ENCODE data around the gene EIF4G2. TPM values are rescaled to one million over a fixed set of nuclear protein-coding genes. Genes with fewer than 3 reads are reported as not detected.

Gene EIF4G2
- total and polyA plus RNA-seq, 2 experiments from 2014 or later: 384 to 584 TPM

DNA sequence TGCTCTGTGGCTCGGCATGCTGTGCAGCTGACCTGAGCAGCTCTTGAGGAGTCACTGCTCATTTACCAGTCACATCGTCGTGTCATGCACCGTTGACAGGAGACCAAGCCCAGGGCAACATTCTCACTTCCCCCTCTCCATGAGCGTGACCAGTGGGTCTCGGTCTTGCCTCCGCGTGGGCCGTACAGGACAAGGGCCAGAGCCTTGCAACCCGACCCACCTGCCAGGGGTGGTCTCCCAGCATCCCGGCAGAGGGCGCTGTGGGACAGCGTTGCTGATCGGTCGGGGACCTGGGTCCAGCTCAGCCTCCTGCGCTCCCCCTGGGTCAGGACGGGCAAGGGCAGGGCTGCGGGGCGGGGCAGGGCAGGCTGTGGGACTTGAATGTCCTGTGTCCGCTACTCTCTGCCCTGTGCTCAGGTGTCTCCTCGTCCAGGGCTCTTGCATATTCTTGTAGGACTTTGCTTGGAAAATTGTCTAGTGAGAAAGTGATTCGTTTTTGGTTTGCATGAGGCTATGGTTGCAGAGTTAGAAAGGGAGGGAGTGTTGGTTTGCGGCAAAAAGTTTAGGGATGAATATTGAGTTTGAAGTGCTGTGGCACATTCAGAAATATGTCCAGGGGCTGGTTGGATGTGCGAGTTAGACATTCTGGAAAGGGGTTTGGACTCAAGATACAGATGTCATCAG is 16.2 kb downstream of the EIF4G2 start:
- TF ChIP-seq, protein P1, sequence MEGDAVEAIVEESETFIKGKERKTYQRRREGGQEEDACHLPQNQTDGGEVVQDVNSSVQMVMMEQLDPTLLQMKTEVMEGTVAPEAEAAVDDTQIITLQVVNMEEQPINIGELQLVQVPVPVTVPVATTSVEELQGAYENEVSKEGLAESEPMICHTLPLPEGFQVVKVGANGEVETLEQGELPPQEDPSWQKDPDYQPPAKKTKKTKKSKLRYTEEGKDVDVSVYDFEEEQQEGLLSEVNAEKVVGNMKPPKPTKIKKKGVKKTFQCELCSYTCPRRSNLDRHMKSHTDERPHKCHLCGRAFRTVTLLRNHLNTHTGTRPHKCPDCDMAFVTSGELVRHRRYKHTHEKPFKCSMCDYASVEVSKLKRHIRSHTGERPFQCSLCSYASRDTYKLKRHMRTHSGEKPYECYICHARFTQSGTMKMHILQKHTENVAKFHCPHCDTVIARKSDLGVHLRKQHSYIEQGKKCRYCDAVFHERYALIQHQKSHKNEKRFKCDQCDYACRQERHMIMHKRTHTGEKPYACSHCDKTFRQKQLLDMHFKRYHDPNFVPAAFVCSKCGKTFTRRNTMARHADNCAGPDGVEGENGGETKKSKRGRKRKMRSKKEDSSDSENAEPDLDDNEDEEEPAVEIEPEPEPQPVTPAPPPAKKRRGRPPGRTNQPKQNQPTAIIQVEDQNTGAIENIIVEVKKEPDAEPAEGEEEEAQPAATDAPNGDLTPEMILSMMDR (IDR thresholded peaks at IDR 0.05; ENCODE audit: low read depth, low read length): peak; percentile 90
- Histone ChIP-seq H3K36me3 (peaks cover 21% of the 10 kb centered on the region), H3K27me3 (no peaks in the 10 kb centered on the region), H3K9me3 (ENCODE audit: low read depth) (no peaks in the 10 kb centered on the region), H3K27ac (no peak overlapping the region), H3K4me1 (ENCODE audit: low read depth) (no peaks in the 10 kb centered on the region), H3K4me3 (no peak overlapping the region)
- peak; percentile 81 to 94 for DNase-seq (ENCODE audit: low read depth in 1 of 2, low spot score in 1 of 2)

- no peak for DNase-seq (ENCODE audit: low read depth in 1 of 2, low spot score in 1 of 2)
- TF ChIP-seq, protein P1 (IDR thresholded peaks at IDR 0.05; ENCODE audit: low read depth, low read length): no peak
- Histone ChIP-seq H3K9me3 (ENCODE audit: low read depth) (no peaks in the 10 kb centered on the region), H3K27ac (no peak overlapping the region), H3K4me1 (ENCODE audit: low read depth) (peaks cover 13% of the 10 kb centered on the region), H3K4me3 (no peak overlapping the region), H3K27me3 (no peaks in the 10 kb centered on the region), H3K36me3 (no peaks in the 10 kb centered on the region)
Measured at GRCh38 chr11:10786451-10786850, 22.3 kb downstream of the EIF4G2 start.

DNA sequence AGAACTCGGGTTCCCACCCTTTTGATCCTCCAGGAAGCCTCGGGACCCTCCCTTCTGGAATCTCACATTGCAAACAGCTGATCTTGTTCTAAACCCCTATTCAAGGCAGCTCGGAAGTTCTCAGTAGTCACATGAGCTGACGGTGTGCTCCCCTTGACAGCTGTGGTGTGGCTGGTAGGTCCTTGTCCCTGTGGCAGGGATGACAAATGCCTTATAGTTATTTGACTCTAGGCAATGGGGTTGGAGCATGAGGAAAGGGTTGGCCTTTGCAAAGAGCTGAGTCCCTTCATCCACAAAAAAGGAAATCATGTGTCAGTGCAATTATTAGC is 23.6 kb downstream of the EIF4G2 start:
- H3K27ac ChIP-seq: no peak overlapping the region
- DNase-seq (ENCODE audit: low read depth in 1 of 2, low spot score in 1 of 2): no peak
- peaks cover 13% of the 10 kb centered on the region for H3K4me1 ChIP-seq (ENCODE audit: low read depth)
- H3K4me3 ChIP-seq: no peak overlapping the region
- TF ChIP-seq, protein P1 (IDR thresholded peaks at IDR 0.05; ENCODE audit: low read depth, low read length): no peak
- H3K27me3 ChIP-seq: no peaks in the 10 kb centered on the region
- H3K36me3 ChIP-seq: no peaks in the 10 kb centered on the region
- no peaks in the 10 kb centered on the region for H3K9me3 ChIP-seq (ENCODE audit: low read depth)

DNA sequence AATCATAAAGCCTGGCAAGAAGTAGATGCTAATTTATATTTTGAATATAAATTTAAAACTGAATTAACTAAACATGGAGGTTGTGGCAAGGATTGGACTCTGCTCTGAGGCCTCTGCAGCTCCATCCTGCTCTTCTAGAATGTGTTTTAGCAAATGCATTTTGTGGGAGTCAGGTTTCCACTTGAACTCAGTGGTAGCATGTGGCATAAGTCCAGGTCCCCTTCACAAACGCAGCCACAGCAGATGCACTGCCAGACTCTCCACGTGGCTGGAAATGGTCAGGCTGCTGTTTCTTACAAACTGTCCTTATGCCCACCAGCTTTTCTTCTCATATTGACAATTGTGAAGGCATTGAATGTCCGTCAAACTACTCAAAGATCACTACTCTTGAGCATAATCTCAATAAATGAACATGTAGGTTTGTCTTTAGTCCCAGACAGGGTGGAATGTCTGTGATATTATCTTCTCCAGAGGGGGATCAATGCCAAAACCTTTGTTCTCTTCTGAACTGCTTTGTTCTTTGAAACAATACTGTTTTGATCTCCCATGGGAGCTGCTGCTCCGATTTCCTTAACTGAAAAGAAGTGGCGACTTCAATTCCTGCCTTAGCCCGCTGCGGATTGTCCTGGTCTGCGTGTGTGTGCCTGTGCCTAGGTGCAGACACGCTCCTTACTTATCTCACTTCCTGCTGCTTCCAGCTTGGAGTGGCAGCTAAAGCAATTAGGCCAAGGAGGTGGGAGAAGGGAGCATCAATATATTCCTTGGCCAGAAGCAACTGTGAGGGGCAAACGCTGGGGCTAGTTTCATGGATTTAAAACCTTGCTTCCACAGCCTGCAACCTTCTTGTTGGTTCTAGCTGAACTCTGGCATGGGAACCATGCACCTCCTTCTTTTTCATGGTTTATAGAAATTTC is 24.2 kb downstream of the EIF4G2 start:
- H3K36me3 ChIP-seq: peaks cover 4% of the 10 kb centered on the region
- no peaks in the 10 kb centered on the region for H3K27me3 ChIP-seq
- H3K4me1 ChIP-seq (ENCODE audit: low read depth): peaks cover 13% of the 10 kb centered on the region
- TF ChIP-seq, protein P1 (IDR thresholded peaks at IDR 0.05; ENCODE audit: low read depth, low read length): no peak
- H3K9me3 ChIP-seq (ENCODE audit: low read depth): no peaks in the 10 kb centered on the region
- H3K4me3 ChIP-seq: no peak overlapping the region
- H3K27ac ChIP-seq: peak overlapping the region; percentile 2
- peak; percentile 48 to 74 for DNase-seq (ENCODE audit: low read depth in 1 of 2, low spot score in 1 of 2)

GRCh38 chr11:10780040-10780439 is 28.7 kb downstream of the EIF4G2 start:
- Histone ChIP-seq H3K4me3 (no peak overlapping the region), H3K27ac (no peak overlapping the region), H3K4me1 (ENCODE audit: low read depth) (peaks cover 12% of the 10 kb centered on the region), H3K27me3 (no peaks in the 10 kb centered on the region), H3K36me3 (peaks cover 35% of the 10 kb centered on the region), H3K9me3 (ENCODE audit: low read depth) (no peaks in the 10 kb centered on the region)
- TF ChIP-seq, protein P1 (IDR thresholded peaks at IDR 0.05; ENCODE audit: low read depth, low read length): no peak
- DNase-seq (ENCODE audit: low read depth in 1 of 2, low spot score in 1 of 2): no peak
